Astrocyte of the spinal cord (primary cell): ENCODE results near the gene SQOR.

Experiments used
- DNase-seq: peaks from one replicate; pipeline ENCODE4 v3.0.0; 2011; ENCODE audit warnings: low read depth, low spot score
- H3K4me3 ChIP-seq: 2 replicates; pipeline ENCODE4 v1.5.1; 2011; ENCODE audit warnings: low read depth, mild to moderate bottlenecking, low read length, moderate library complexity
- in situ Hi-C: cut with HindIII; loops from 2 replicates; pipeline ENCODE4 v1.10.0; 2017; ENCODE audit warnings: low sequenced_read_pairs
- TF ChIP-seq, protein P1 (sequence below): IDR thresholded peaks from 2 replicates; pipeline ENCODE4 v1.5.1; 2012; ENCODE audit warnings: low read depth, mild to moderate bottlenecking, low read length, inconsistent platforms

Gene SQOR

GRCh38 chr15:45666119-45666875 is 31.5 kb downstream of the SQOR start:
- TF ChIP-seq, protein P1, sequence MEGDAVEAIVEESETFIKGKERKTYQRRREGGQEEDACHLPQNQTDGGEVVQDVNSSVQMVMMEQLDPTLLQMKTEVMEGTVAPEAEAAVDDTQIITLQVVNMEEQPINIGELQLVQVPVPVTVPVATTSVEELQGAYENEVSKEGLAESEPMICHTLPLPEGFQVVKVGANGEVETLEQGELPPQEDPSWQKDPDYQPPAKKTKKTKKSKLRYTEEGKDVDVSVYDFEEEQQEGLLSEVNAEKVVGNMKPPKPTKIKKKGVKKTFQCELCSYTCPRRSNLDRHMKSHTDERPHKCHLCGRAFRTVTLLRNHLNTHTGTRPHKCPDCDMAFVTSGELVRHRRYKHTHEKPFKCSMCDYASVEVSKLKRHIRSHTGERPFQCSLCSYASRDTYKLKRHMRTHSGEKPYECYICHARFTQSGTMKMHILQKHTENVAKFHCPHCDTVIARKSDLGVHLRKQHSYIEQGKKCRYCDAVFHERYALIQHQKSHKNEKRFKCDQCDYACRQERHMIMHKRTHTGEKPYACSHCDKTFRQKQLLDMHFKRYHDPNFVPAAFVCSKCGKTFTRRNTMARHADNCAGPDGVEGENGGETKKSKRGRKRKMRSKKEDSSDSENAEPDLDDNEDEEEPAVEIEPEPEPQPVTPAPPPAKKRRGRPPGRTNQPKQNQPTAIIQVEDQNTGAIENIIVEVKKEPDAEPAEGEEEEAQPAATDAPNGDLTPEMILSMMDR = no peak
- DNase-seq = no peak
- in situ Hi-C loops = no loop called here
- no peak overlapping the region for H3K4me3 ChIP-seq

GRCh38 chr15:45667002-45667401 is 32.2 kb downstream of the SQOR start:
- H3K4me3 ChIP-seq = no peak overlapping the region
- no peak for DNase-seq
- TF ChIP-seq, protein P1 = no peak
- in situ Hi-C loops = no loop called here

DNA sequence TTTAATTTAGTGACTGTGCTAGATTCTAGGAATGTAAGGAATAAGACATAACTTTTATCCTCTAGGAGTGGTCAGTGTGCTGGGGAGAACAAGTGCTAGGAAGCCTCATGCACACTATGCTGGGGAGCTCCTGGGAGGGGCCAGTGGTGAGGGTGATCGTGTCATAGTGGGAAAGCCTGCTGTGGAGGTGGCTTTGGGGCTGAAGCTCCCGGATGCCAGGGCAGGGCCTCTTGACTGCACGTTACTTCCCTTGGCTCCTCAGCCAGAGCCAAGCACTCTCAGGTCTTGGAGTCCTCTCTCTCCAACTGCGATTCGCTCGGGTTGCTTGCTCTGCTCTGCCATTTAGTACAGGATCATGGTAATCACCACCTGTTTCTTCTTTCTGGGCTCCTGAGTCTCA is 33.6 kb downstream of the SQOR start:
- TF ChIP-seq, protein P1 = no peak
- in situ Hi-C loops = no loop called here
- DNase-seq = no peak
- H3K4me3 ChIP-seq = no peak overlapping the region

DNA sequence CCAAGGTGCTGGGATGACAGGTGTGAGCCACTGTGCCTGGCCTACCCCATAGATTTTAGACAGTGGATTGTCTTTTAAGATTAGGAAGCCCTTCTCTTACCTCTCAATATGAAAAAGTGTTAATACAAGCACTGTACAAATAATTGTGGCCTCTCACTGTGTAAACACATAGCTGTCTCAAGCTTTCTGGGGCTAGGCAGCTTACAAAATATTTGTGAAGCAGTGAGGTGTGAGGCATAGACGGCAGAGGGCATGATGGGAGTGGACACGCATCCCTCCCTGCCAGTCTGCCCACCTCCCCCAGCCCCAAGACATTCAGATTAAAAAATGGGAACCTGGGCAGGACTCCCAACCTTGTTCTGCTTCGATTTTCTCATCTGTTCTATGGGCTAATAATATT is 34.6 kb downstream of the SQOR start:
- TF ChIP-seq, protein P1 = no peak
- no peak for DNase-seq
- in situ Hi-C loops = no loop called here
- no peak overlapping the region for H3K4me3 ChIP-seq

- in situ Hi-C loops = no loop called here
Observed at GRCh38 chr15:45670091-45670490, 35.3 kb downstream of the SQOR start.

DNA sequence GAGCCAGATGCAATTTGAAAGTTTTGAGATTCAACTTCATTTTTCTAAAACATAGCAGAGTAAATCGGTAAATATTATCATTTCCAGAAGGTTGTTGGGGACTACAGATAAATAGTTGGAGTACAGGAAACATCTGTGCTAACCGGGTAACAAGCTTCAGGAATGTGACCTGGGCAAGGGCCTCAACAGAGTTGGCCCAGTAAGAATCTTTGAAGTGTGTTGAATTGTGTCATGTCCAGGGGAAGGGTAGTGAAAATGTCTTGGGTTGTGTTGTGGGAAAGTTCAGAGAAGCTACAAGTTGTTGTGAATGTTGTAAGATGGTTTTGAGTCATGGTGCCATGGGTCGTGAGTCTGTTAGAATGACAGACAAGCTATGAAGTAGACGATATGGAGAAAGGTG is 35.7 kb downstream of the SQOR start:
- in situ Hi-C loops = no loop called here
- H3K4me3 ChIP-seq = no peak overlapping the region
- TF ChIP-seq, protein P1 = no peak
- DNase-seq = peak; percentile 21

More at GRCh38 chr15:45670091-45670490, 35.3 kb downstream of the SQOR start:
- TF ChIP-seq, protein P1 = no peak
- H3K4me3 ChIP-seq = no peak overlapping the region
- no peak for DNase-seq
